ENCODE measurements around the gene POFUT1.
A peak's percentile ranks its signal among the peaks of the same experiment; 100 is the strongest.

Gene POFUT1

GRCh38 chr20:32277361-32278198 lies 69.9 kb downstream of the POFUT1 start, which contains the start of gene KIF3B:
Gene KIF3B (plus strand): TSS chr20:32277651. CDS start chr20:32309778, 32,127 bp downstream.
- no peaks in the 10 kb centered on the region for H3K4me1 ChIP-seq (ENCODE audit: control insufficient read depth, insufficient read depth, low read length)
- H3K36me3 ChIP-seq (ENCODE audit: control insufficient read depth, insufficient read depth, low read length) = no peaks in the 10 kb centered on the region
- WGBS, 2 experiments = 6 to 7% methylated on average over 62 of the region's 62 CpGs
- no peak within 1 kb of the TSS for H3K27ac ChIP-seq (ENCODE audit: insufficient read depth, low read depth, low read length, poor library complexity, severe bottlenecking)
- peaks cover 3% of the 10 kb centered on the region for H3K27me3 ChIP-seq (ENCODE audit: control insufficient read depth, insufficient read depth, low read length, poor library complexity, severe bottlenecking)
- peak within 1 kb of the TSS; percentile 88 for H3K4me3 ChIP-seq (ENCODE audit: insufficient read depth, low read depth, low read length)
- no peaks in the 10 kb centered on the region for H3K9me3 ChIP-seq (ENCODE audit: control insufficient read depth, low read length)

- Histone ChIP-seq H3K27me3 (ENCODE audit: control insufficient read depth, insufficient read depth, low read length, poor library complexity, severe bottlenecking) (no peaks in the 10 kb centered on the region), H3K27ac (ENCODE audit: insufficient read depth, low read depth, low read length, poor library complexity, severe bottlenecking) (no peak overlapping the region), H3K9me3 (ENCODE audit: control insufficient read depth, low read length) (no peaks in the 10 kb centered on the region), H3K36me3 (ENCODE audit: control insufficient read depth, insufficient read depth, low read length) (no peaks in the 10 kb centered on the region), H3K4me1 (ENCODE audit: control insufficient read depth, insufficient read depth, low read length) (no peaks in the 10 kb centered on the region), H3K4me3 (ENCODE audit: insufficient read depth, low read depth, low read length) (peak overlapping the region; percentile 88)
- 78 to 82% methylated on average over 4 of the region's 4 CpGs for WGBS, 2 experiments
Measured at GRCh38 chr20:32278199-32278643, 70.5 kb downstream of the POFUT1 start.

DNA sequence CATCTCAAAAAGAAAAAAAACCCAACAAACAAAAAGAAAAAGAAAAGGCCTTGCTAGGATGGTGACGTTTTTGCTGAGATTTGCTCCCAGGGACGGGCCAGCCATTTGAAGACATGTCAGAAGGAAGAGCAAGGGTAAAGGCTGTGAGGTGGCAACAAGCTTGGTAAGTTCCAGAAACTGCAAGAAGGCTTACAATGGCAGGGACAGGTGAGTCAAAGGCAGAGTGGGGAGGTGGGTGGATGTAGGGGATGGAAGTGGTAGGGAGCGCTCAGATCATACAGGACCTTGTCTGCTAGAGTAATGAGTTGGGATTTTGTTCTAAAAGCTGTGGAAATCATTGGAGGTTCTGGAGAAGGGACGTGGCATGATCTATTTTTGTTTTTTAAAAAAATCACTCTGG lies 74.0 kb downstream of the POFUT1 start:
- Histone ChIP-seq H3K36me3 (ENCODE audit: control insufficient read depth, insufficient read depth, low read length) (no peaks in the 10 kb centered on the region), H3K27me3 (ENCODE audit: control insufficient read depth, insufficient read depth, low read length, poor library complexity, severe bottlenecking) (no peaks in the 10 kb centered on the region), H3K4me1 (ENCODE audit: control insufficient read depth, insufficient read depth, low read length) (no peaks in the 10 kb centered on the region), H3K9me3 (ENCODE audit: control insufficient read depth, low read length) (no peaks in the 10 kb centered on the region), H3K27ac (ENCODE audit: insufficient read depth, low read depth, low read length, poor library complexity, severe bottlenecking) (no peak overlapping the region), H3K4me3 (ENCODE audit: insufficient read depth, low read depth, low read length) (no peak overlapping the region)
- WGBS, 2 experiments = 93 to 96% methylated on average over 4 of the region's 4 CpGs

GRCh38 chr20:32282461-32282860 lies 74.8 kb downstream of the POFUT1 start:
- H3K4me3 ChIP-seq (ENCODE audit: insufficient read depth, low read depth, low read length) = no peak overlapping the region
- no peak overlapping the region for H3K27ac ChIP-seq (ENCODE audit: insufficient read depth, low read depth, low read length, poor library complexity, severe bottlenecking)
- WGBS, 2 experiments = 92 to 95% methylated on average over 4 of the region's 4 CpGs
- no peaks in the 10 kb centered on the region for H3K36me3 ChIP-seq (ENCODE audit: control insufficient read depth, insufficient read depth, low read length)
- no peaks in the 10 kb centered on the region for H3K27me3 ChIP-seq (ENCODE audit: control insufficient read depth, insufficient read depth, low read length, poor library complexity, severe bottlenecking)
- no peaks in the 10 kb centered on the region for H3K9me3 ChIP-seq (ENCODE audit: control insufficient read depth, low read length)
- H3K4me1 ChIP-seq (ENCODE audit: control insufficient read depth, insufficient read depth, low read length) = no peaks in the 10 kb centered on the region

GRCh38 chr20:32285082-32285620 lies 77.5 kb downstream of the POFUT1 start:
- Histone ChIP-seq H3K36me3 (ENCODE audit: control insufficient read depth, insufficient read depth, low read length) (no peaks in the 10 kb centered on the region), H3K4me1 (ENCODE audit: control insufficient read depth, insufficient read depth, low read length) (no peaks in the 10 kb centered on the region), H3K27me3 (ENCODE audit: control insufficient read depth, insufficient read depth, low read length, poor library complexity, severe bottlenecking) (no peaks in the 10 kb centered on the region), H3K9me3 (ENCODE audit: control insufficient read depth, low read length) (no peaks in the 10 kb centered on the region), H3K4me3 (ENCODE audit: insufficient read depth, low read depth, low read length) (no peak overlapping the region), H3K27ac (ENCODE audit: insufficient read depth, low read depth, low read length, poor library complexity, severe bottlenecking) (no peak overlapping the region)
- 89 to 95% methylated on average over 3 of the region's 3 CpGs for WGBS, 2 experiments

- no peaks in the 10 kb centered on the region for H3K4me1 ChIP-seq (ENCODE audit: control insufficient read depth, insufficient read depth, low read length)
- H3K9me3 ChIP-seq (ENCODE audit: control insufficient read depth, low read length) = no peaks in the 10 kb centered on the region
- no peak overlapping the region for H3K27ac ChIP-seq (ENCODE audit: insufficient read depth, low read depth, low read length, poor library complexity, severe bottlenecking)
- H3K4me3 ChIP-seq (ENCODE audit: insufficient read depth, low read depth, low read length) = no peak overlapping the region
- no peaks in the 10 kb centered on the region for H3K36me3 ChIP-seq (ENCODE audit: control insufficient read depth, insufficient read depth, low read length)
- H3K27me3 ChIP-seq (ENCODE audit: control insufficient read depth, insufficient read depth, low read length, poor library complexity, severe bottlenecking) = no peaks in the 10 kb centered on the region
- 97 to 98% methylated on average over 3 of the region's 4 CpGs for WGBS, 2 experiments
Measured at GRCh38 chr20:32285621-32286371, 78.1 kb downstream of the POFUT1 start.

DNA sequence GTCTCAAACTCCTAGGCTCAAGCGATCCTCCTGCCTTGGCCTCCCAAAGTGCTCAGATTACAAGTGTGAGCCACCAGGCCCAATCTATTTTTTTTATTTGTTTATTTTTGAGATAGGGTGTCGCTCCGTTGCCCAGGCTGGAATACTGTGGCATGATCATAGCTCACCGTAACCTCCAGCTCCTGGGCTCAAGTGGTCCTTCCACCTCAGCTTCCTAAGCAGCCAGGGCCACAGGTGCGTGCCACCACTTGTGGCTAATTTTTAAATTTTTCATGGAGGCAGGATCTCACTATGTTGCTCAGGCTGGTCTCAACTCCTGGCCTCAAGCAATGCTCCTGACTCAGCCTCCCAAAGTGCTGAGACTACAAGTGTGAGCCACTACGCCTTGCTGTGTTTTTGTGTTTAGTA lies 79.6 kb downstream of the POFUT1 start:
- no peaks in the 10 kb centered on the region for H3K9me3 ChIP-seq (ENCODE audit: control insufficient read depth, low read length)
- H3K27ac ChIP-seq (ENCODE audit: insufficient read depth, low read depth, low read length, poor library complexity, severe bottlenecking) = no peak overlapping the region
- H3K4me3 ChIP-seq (ENCODE audit: insufficient read depth, low read depth, low read length) = no peak overlapping the region
- WGBS, 2 experiments = 91 to 97% methylated on average over 5 of the region's 6 CpGs
- H3K36me3 ChIP-seq (ENCODE audit: control insufficient read depth, insufficient read depth, low read length) = no peaks in the 10 kb centered on the region
- no peaks in the 10 kb centered on the region for H3K4me1 ChIP-seq (ENCODE audit: control insufficient read depth, insufficient read depth, low read length)
- no peaks in the 10 kb centered on the region for H3K27me3 ChIP-seq (ENCODE audit: control insufficient read depth, insufficient read depth, low read length, poor library complexity, severe bottlenecking)

Data from ectodermal cell (in vitro differentiated cells).